ENCODE measurements around the gene EP400. TPM values are rescaled to one million over a fixed set of nuclear protein-coding genes. Genes with fewer than 3 reads are reported as not detected.

EP400 gene
- polyA plus RNA-seq, 4 donors, result 8.6 to 28.9 (median 12.8) TPM

DNA sequence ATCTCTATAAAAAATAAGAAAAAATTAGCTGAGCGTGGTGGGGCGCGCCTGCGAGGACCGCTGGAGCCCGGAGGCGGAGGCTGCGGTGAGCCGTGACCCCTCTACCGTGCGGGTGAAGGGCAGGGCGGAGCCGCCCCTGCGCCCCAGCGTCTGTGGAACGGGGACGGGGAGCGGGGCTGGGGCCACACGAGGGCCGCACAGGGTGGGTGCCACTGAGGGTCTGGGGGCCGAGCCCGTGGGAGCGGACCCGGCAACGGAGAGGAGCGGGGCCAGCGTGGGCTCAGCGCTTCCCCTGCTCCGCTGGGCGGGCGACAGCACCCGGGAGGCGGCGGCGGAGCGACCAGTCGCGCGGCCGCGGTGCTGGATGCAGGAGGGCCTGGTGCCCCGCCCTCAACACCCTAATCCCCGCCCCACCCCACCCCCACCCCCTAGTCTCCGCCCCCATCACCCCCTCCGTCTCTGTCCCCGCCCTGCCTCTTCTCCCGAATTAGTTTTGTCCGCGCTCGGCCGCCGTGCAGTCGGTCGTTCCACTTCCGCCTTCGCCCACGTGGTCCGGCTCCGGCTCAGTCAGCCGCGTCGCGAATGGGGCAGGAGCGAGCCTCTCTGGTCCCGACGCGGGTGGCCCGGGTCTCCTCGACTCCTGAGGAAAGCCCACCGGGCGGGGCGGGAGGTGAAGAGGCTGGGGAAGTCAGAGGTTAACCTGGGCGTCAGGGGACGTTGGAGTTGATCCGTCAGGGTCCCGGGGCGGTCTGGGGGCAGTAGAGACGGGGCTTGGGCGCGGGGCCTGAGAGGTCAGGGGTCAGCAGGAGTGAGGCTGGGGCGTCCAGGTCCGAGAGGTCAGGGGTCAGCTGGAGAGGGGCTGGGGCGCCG is 20.8 kb upstream of the EP400 start, which contains the start of gene PUS1:
PUS1 (plus strand) TSS at position 566 of the 870 bp plus-strand sequence. CDS start 447 bp downstream, outside the sequence.
- Histone ChIP-seq H3K4me3 (ENCODE audit: low read depth in 1 of 3, low read length in 3 of 3) (peak within 1 kb of the TSS; percentile 88 to 93 (median 91)), H3K27me3 (ENCODE audit: control insufficient read depth in 3 of 3, insufficient read depth in 3 of 3, low read length in 3 of 3) (no peaks in the 10 kb centered on the region), H3K9me3 (ENCODE audit: control insufficient read depth in 2 of 2, insufficient read depth in 1 of 2, low read depth in 1 of 2, low read length in 1 of 2) (peaks cover 0 to 4% of the 10 kb centered on the region in 2 donors), H3K27ac (ENCODE audit: low read depth in 1 of 3, low read length in 2 of 3) (peak within 1 kb of the TSS in 2 of 3 donors; percentile 73 to 78), H3K36me3 (ENCODE audit: control insufficient read depth in 3 of 3, insufficient read depth in 2 of 3, low read depth in 1 of 3, low read length in 3 of 3) (peaks cover 2 to 31% (median 7%) of the 10 kb centered on the region in 3 donors), H3K4me1 (ENCODE audit: control insufficient read depth in 3 of 3, insufficient read depth in 2 of 3, low read depth in 1 of 3, low read length in 2 of 3) (peaks cover 0 to 8% (median 2%) of the 10 kb centered on the region in 3 donors)
- DNase-seq (peak; percentile 95), FAIRE-seq (no peak)
- WGBS, 3 donors, result 1% methylated on average over 65 to 84 of the region's 84 CpGs

DNA sequence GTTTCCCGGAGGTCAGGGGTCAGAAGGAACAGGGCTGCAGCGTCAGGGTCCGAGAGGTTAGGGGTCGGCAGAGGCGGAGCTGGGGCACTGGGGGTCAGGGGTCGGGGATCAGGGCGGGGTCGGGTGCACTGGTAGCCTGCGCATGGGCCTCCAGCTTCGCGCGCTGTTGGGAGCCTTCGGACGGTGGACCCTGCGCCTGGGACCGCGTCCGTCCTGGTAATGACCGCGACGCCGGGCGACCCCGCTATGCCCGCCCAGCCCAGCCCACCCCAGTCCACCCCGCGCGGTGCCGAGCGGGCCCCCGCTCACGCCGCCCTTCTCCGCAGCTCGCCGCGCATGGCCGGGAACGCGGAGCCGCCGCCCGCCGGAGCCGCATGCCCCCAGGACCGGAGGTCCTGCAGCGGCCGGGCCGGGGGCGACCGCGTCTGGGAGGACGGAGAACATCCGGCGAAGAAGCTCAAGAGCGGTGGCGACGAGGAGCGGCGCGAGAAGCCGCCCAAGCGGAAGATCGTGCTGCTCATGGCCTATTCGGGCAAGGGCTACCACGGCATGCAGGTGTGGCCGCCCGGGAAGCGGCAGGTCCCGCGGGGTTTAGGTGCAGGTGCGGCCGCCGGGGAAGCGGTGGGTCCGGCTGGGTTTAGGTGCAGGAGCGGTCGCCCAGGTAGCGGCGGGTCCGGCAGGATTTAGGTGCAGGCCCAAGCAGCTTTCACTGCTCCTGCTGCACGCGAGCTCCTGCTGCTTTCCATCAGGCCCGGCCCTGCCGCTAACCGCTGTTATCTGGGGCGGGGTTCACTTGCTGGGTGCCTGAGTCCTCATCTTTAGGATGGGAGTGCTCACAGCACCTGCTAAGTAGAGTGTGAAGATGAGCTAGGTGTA is 19.9 kb upstream of the EP400 start:
- peaks cover 0 to 4% of the 10 kb centered on the region in 2 donors for H3K9me3 ChIP-seq (ENCODE audit: control insufficient read depth in 2 of 2, insufficient read depth in 1 of 2, low read depth in 1 of 2, low read length in 1 of 2)
- H3K27me3 ChIP-seq (ENCODE audit: control insufficient read depth in 3 of 3, insufficient read depth in 3 of 3, low read length in 3 of 3), result no peaks in the 10 kb centered on the region
- 1 to 2% (median 1%) methylated on average over 50 to 87 of the region's 87 CpGs for WGBS, 3 donors
- H3K27ac ChIP-seq (ENCODE audit: low read depth in 1 of 3, low read length in 2 of 3), result peak overlapping the region in 2 of 3 donors; percentile 21 to 62
- H3K4me1 ChIP-seq (ENCODE audit: control insufficient read depth in 3 of 3, insufficient read depth in 2 of 3, low read depth in 1 of 3, low read length in 2 of 3), result peaks cover 0 to 8% (median 2%) of the 10 kb centered on the region in 3 donors
- H3K4me3 ChIP-seq (ENCODE audit: low read depth in 1 of 3, low read length in 3 of 3), result peak overlapping the region; percentile 88 to 93 (median 91)
- FAIRE-seq, result no peak
- peak; percentile 42 to 71 for DNase-seq
- peaks cover 4 to 39% (median 10%) of the 10 kb centered on the region in 3 donors for H3K36me3 ChIP-seq (ENCODE audit: control insufficient read depth in 3 of 3, insufficient read depth in 2 of 3, low read depth in 1 of 3, low read length in 3 of 3)

DNA sequence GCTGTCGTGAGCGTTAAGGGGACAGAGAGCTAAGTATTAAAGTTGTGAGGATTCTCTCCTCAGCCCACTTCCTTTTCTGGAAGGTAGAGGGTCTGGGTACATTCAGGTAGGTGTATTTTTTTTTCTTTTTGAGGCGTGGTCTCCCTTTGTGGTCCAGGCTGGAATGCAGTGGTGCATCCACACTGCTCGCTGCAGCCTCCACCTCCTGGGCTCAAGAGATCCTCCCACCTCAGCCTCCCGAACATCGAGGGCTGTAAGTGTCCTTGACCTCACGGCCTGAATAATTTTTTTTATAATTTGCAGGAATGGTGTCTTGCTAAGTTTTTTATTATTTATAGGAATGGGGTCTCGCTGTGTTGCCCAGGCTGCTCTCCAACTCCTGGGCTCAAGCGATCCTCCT is 19.2 kb upstream of the EP400 start:
- no peak for FAIRE-seq
- WGBS, 3 donors, result 70 to 82% (median 73%) methylated on average over 8 to 9 of the region's 9 CpGs
- Histone ChIP-seq H3K36me3 (ENCODE audit: control insufficient read depth in 3 of 3, insufficient read depth in 2 of 3, low read depth in 1 of 3, low read length in 3 of 3) (peaks cover 4 to 40% (median 11%) of the 10 kb centered on the region in 3 donors), H3K9me3 (ENCODE audit: control insufficient read depth in 2 of 2, insufficient read depth in 1 of 2, low read depth in 1 of 2, low read length in 1 of 2) (peaks cover 0 to 4% of the 10 kb centered on the region in 2 donors), H3K4me1 (ENCODE audit: control insufficient read depth in 3 of 3, insufficient read depth in 2 of 3, low read depth in 1 of 3, low read length in 2 of 3) (peaks cover 0 to 8% (median 2%) of the 10 kb centered on the region in 3 donors), H3K27me3 (ENCODE audit: control insufficient read depth in 3 of 3, insufficient read depth in 3 of 3, low read length in 3 of 3) (no peaks in the 10 kb centered on the region), H3K4me3 (ENCODE audit: low read depth in 1 of 3, low read length in 3 of 3) (peak overlapping the region; percentile 88 to 93 (median 91)), H3K27ac (ENCODE audit: low read depth in 1 of 3, low read length in 2 of 3) (no peak overlapping the region)
- no peak for DNase-seq

DNA sequence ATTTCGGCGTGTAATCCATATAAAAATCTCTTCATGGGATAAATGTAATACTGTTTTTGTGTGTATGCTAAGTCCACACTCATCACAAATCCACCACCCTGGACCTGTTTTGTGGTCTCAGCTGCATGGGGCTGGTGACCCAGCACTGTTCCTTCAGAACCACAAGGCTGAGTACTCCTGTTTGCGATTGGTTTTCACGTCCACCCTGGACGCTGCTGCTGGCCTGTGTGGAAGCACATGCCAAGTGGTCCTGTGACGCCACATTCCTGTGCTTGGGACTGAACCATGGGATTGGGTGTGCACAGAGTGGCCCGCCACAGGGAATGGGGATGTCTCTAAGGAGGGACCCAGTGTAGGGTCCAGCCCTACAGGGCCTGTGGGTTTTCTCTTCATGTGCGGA is 16.4 kb upstream of the EP400 start:
- no peak for FAIRE-seq
- 97 to 98% (median 97%) methylated on average over 8 of the region's 8 CpGs for WGBS, 3 donors
- H3K36me3 ChIP-seq (ENCODE audit: control insufficient read depth in 3 of 3, insufficient read depth in 2 of 3, low read depth in 1 of 3, low read length in 3 of 3), result peaks cover 4 to 56% (median 11%) of the 10 kb centered on the region in 3 donors

GRCh38 chr12:131934535-131934934 is 15.2 kb upstream of the EP400 start:
- no peak overlapping the region for H3K4me3 ChIP-seq (ENCODE audit: low read depth in 1 of 3, low read length in 3 of 3)
- DNase-seq (no peak), FAIRE-seq (no peak)
- H3K4me1 ChIP-seq (ENCODE audit: control insufficient read depth in 3 of 3, insufficient read depth in 2 of 3, low read depth in 1 of 3, low read length in 2 of 3), result peaks cover 0 to 8% (median 2%) of the 10 kb centered on the region in 3 donors
- no peak overlapping the region for H3K27ac ChIP-seq (ENCODE audit: low read depth in 1 of 3, low read length in 2 of 3)
- no peaks in the 10 kb centered on the region for H3K9me3 ChIP-seq (ENCODE audit: control insufficient read depth in 2 of 2, insufficient read depth in 1 of 2, low read depth in 1 of 2, low read length in 1 of 2)
- WGBS, 3 donors, result 90 to 95% (median 93%) methylated on average over 11 of the region's 11 CpGs
- no peaks in the 10 kb centered on the region for H3K27me3 ChIP-seq (ENCODE audit: control insufficient read depth in 3 of 3, insufficient read depth in 3 of 3, low read length in 3 of 3)
- peaks cover 4 to 63% (median 11%) of the 10 kb centered on the region in 3 donors for H3K36me3 ChIP-seq (ENCODE audit: control insufficient read depth in 3 of 3, insufficient read depth in 2 of 3, low read depth in 1 of 3, low read length in 3 of 3)

More for the DNA sequence above, 16.4 kb upstream of the EP400 start:
- Histone ChIP-seq H3K9me3 (ENCODE audit: control insufficient read depth in 2 of 2, insufficient read depth in 1 of 2, low read depth in 1 of 2, low read length in 1 of 2) (no peaks in the 10 kb centered on the region), H3K27me3 (ENCODE audit: control insufficient read depth in 3 of 3, insufficient read depth in 3 of 3, low read length in 3 of 3) (no peaks in the 10 kb centered on the region), H3K4me1 (ENCODE audit: control insufficient read depth in 3 of 3, insufficient read depth in 2 of 3, low read depth in 1 of 3, low read length in 2 of 3) (peaks cover 0 to 8% (median 2%) of the 10 kb centered on the region in 3 donors), H3K4me3 (ENCODE audit: low read depth in 1 of 3, low read length in 3 of 3) (no peak overlapping the region), H3K27ac (ENCODE audit: low read depth in 1 of 3, low read length in 2 of 3) (no peak overlapping the region)
- DNase-seq, result no peak

GRCh38 chr12:131938082-131938481 is 11.7 kb upstream of the EP400 start:
- Histone ChIP-seq H3K9me3 (ENCODE audit: control insufficient read depth in 2 of 2, insufficient read depth in 1 of 2, low read depth in 1 of 2, low read length in 1 of 2) (no peaks in the 10 kb centered on the region), H3K27me3 (ENCODE audit: control insufficient read depth in 3 of 3, insufficient read depth in 3 of 3, low read length in 3 of 3) (no peaks in the 10 kb centered on the region), H3K27ac (ENCODE audit: low read depth in 1 of 3, low read length in 2 of 3) (no peak overlapping the region), H3K36me3 (ENCODE audit: control insufficient read depth in 3 of 3, insufficient read depth in 2 of 3, low read depth in 1 of 3, low read length in 3 of 3) (peaks cover 6 to 65% (median 13%) of the 10 kb centered on the region in 3 donors), H3K4me1 (ENCODE audit: control insufficient read depth in 3 of 3, insufficient read depth in 2 of 3, low read depth in 1 of 3, low read length in 2 of 3) (no peaks in the 10 kb centered on the region), H3K4me3 (ENCODE audit: low read depth in 1 of 3, low read length in 3 of 3) (no peak overlapping the region)
- WGBS, 3 donors, result 80 to 93% (median 93%) methylated on average over 7 of the region's 7 CpGs
- FAIRE-seq (no peak), DNase-seq (no peak)

DNA sequence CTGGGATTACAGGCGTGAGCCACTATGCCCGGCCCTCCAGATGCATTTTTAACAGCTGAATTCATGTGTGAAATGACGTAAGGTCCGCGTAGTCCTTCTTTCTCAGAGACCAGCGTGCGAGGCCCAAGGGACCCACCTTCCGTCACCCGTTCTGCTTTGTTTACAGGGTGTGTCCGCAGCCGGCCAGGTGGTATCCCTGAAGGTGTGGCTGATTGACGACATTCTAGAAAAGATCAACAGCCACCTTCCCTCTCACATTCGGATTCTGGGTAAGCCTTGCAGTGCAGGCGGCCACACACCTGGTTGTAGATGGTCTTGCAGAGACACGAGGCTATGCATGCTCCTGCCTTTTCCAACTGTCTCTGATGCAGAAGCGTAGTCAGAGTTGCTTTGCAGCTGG is 10.7 kb upstream of the EP400 start:
- Histone ChIP-seq H3K4me3 (ENCODE audit: low read depth in 1 of 3, low read length in 3 of 3) (no peak overlapping the region), H3K27ac (ENCODE audit: low read depth in 1 of 3, low read length in 2 of 3) (peak overlapping the region in 1 of 3 donors; percentile 36), H3K36me3 (ENCODE audit: control insufficient read depth in 3 of 3, insufficient read depth in 2 of 3, low read depth in 1 of 3, low read length in 3 of 3) (peaks cover 6 to 65% (median 11%) of the 10 kb centered on the region in 3 donors), H3K4me1 (ENCODE audit: control insufficient read depth in 3 of 3, insufficient read depth in 2 of 3, low read depth in 1 of 3, low read length in 2 of 3) (no peaks in the 10 kb centered on the region), H3K27me3 (ENCODE audit: control insufficient read depth in 3 of 3, insufficient read depth in 3 of 3, low read length in 3 of 3) (no peaks in the 10 kb centered on the region), H3K9me3 (ENCODE audit: control insufficient read depth in 2 of 2, insufficient read depth in 1 of 2, low read depth in 1 of 2, low read length in 1 of 2) (no peaks in the 10 kb centered on the region)
- 73 to 83% (median 79%) methylated on average over 16 of the region's 16 CpGs for WGBS, 3 donors
- DNase-seq, result peak; percentile 58 to 62
- no peak for FAIRE-seq

DNA sequence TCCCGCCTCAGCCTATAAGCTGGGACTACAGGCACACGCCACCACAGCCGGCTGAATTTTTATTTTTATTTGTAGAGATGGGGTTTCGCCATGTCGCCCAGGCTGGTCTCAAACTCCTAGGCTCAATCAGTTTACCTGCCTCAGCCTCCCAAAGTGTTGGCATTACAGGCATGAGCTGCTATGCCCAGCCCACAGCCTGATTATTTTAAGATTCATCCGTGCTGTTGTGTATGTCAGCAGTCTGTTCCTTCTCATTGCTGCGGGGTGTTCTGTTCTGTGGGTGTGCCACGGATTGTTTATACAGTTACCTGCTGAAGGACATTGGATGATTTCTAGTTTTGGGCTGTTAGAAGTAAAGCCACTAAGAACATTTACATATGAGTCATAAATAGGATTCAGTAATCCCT is 9.6 kb upstream of the EP400 start:
- 87 to 90% (median 89%) methylated on average over 8 of the region's 8 CpGs for whole genome bisulfite sequencing, 3 donors
- Histone ChIP-seq H3K36me3 (ENCODE audit: control insufficient read depth in 3 of 3, insufficient read depth in 2 of 3, low read depth in 1 of 3, low read length in 3 of 3) (peaks cover 3 to 68% (median 7%) of the 10 kb centered on the region in 3 donors), H3K4me3 (ENCODE audit: low read depth in 1 of 3, low read length in 3 of 3) (no peak overlapping the region), H3K9me3 (ENCODE audit: control insufficient read depth in 2 of 2, insufficient read depth in 1 of 2, low read depth in 1 of 2, low read length in 1 of 2) (peaks cover 0 to 2% of the 10 kb centered on the region in 2 donors), H3K27me3 (ENCODE audit: control insufficient read depth in 3 of 3, insufficient read depth in 3 of 3, low read length in 3 of 3) (no peaks in the 10 kb centered on the region), H3K27ac (ENCODE audit: low read depth in 1 of 3, low read length in 2 of 3) (peak overlapping the region in 1 of 3 donors; percentile 36), H3K4me1 (ENCODE audit: control insufficient read depth in 3 of 3, insufficient read depth in 2 of 3, low read depth in 1 of 3, low read length in 2 of 3) (no peaks in the 10 kb centered on the region)
- DNase-seq, result no peak
- no peak for FAIRE-seq

Measured in small intestine (tissue), 7 donors.